H1 (cell line): ENCODE measurements around the gene PTPN7. TPM values are rescaled to one million over a fixed set of nuclear protein-coding genes. Genes with fewer than 3 reads are reported as not detected.

Source experiments
- CTCF ChIA-PET: fragments of 300-600 bp; sonication (Branson Sonifier 250); formaldehyde crosslinking; loops from one replicate; lab custom pipeline; 2021; ENCODE audit not compliant: partially characterized antibody; lab: Charles Lee
- POLR2A ChIA-PET: fragments of 300-600 bp; sonication (Branson Sonifier 250); formaldehyde crosslinking; loops from one replicate; lab custom pipeline; 2021; ENCODE audit warnings: inconsistent platforms; ENCODE audit not compliant: partially characterized antibody; lab: Charles Lee
- DNase-seq, 2 experiments: peaks; one replicate each; pipeline versions ENCODE4 v3.0.0 to v3.0.0-alpha.2; 2010 to 2022; ENCODE audit warnings: low spot score in 2 of 2, low read depth in 1 of 2, mixed read lengths in 1 of 2
- FAIRE-seq: peaks from 2 replicates; lab custom pipeline; 2011; peaks lifted over from hg19 to GRCh38; lab: Jason Lieb, UNC
- H2AFZ ChIP-seq: 2 replicates; pipeline ENCODE4 v1.8.1; 2012; ENCODE audit warnings: low read length, inconsistent platforms
- H2AK5ac ChIP-seq: 2 replicates; pipeline ENCODE4 v1.6.1; 2013; ENCODE audit warnings: low read depth, low read length
- H2BK120ac ChIP-seq: replicated peaks from 2 replicates; pipeline ENCODE3; 2013; ENCODE audit warnings: low read depth, low read length, inconsistent platforms
- H2BK12ac ChIP-seq: 2 replicates; pipeline ENCODE4 v1.6.1; 2013; ENCODE audit warnings: low read depth, low read length
- H2BK15ac ChIP-seq: 2 replicates; pipeline ENCODE4 v1.6.1; 2013; ENCODE audit warnings: low read length
- H2BK20ac ChIP-seq: 2 replicates; pipeline ENCODE4 v1.6.1; 2013; ENCODE audit warnings: low read length
- H2BK5ac ChIP-seq: 2 replicates; pipeline ENCODE4 v1.6.1; 2013; ENCODE audit warnings: low read depth, low read length
- H3K14ac ChIP-seq: 2 replicates; pipeline ENCODE4 v1.6.1; 2013; ENCODE audit warnings: inconsistent platforms; ENCODE audit not compliant: insufficient read length
- H3K18ac ChIP-seq: 2 replicates; pipeline ENCODE4 v1.6.1; 2013; ENCODE audit warnings: low read length; ENCODE audit errors: extremely low read depth
- H3K23ac ChIP-seq: 2 replicates; pipeline ENCODE4 v1.6.1; 2013; ENCODE audit warnings: inconsistent platforms; ENCODE audit not compliant: insufficient read length
- H3K23me2 ChIP-seq: 2 replicates; pipeline ENCODE4 v1.6.1; 2013; ENCODE audit warnings: low read depth, low read length
- H3K27ac ChIP-seq: 2 replicates; pipeline ENCODE4 v1.6.1; 2011; ENCODE audit warnings: low read depth, low read length, inconsistent platforms
- H3K27me3 ChIP-seq, 4 experiments: replicated peaks in 1 of 4; 1 replicate in 1 of 4; 2 replicates in 3 of 4; pipeline versions ENCODE4 v1.6.1 to v1.8.1; 2011 to 2013; ENCODE audit warnings: low read length in 3 of 4, mild to moderate bottlenecking in 3 of 4, inconsistent platforms in 2 of 4, mixed read lengths in 2 of 4, moderate library complexity in 1 of 4; ENCODE audit not compliant: control insufficient read depth in 3 of 4, insufficient read depth in 3 of 4; ENCODE audit errors: extremely low read depth in 1 of 4
- H3K36me3 ChIP-seq, 4 experiments: 2 replicates each; pipeline versions ENCODE4 v1.6.1 to v1.8.1; 2011 to 2013; ENCODE audit warnings: mild to moderate bottlenecking in 4 of 4, low read length in 3 of 4, moderate library complexity in 2 of 4, control low read depth in 1 of 4, inconsistent platforms in 1 of 4; ENCODE audit not compliant: insufficient read depth in 4 of 4, control insufficient read depth in 2 of 4
- H3K4ac ChIP-seq: replicated peaks from 2 replicates; pipeline ENCODE3; 2013; ENCODE audit warnings: low read length, low read depth, mixed read lengths, inconsistent platforms; ENCODE audit not compliant: insufficient read length
- H3K4me1 ChIP-seq, 4 experiments: replicated peaks in 1 of 4; 1 replicate in 1 of 4; 2 replicates in 3 of 4; pipeline versions ENCODE4 v1.6.1 to v1.8.1; 2011 to 2013; ENCODE audit warnings: low read length in 3 of 4, inconsistent platforms in 2 of 4, mixed read lengths in 1 of 4; ENCODE audit not compliant: insufficient read depth in 4 of 4, control insufficient read depth in 3 of 4
- H3K4me2 ChIP-seq, 2 experiments: 2 replicates each; pipeline versions ENCODE4 v1.6.1 to v1.8.1; 2011 to 2013; ENCODE audit warnings: low read depth in 2 of 2, low read length in 2 of 2, control low read depth in 1 of 2, inconsistent platforms in 1 of 2, mild to moderate bottlenecking in 1 of 2; ENCODE audit not compliant: insufficient read depth in 1 of 2
- H3K4me3 ChIP-seq, 4 experiments: fragments of 200-600, 300-600 bp in 1 of 4; sonication (generic), shearing (Covaris generic), sonication (Bioruptor Twin) in 1 of 4; 2 replicates each; pipeline versions ENCODE4 v1.5.1 to v1.8.1; 2011 to 2016; ENCODE audit warnings: low read length in 4 of 4, low read depth in 3 of 4, control low read depth in 2 of 4, inconsistent platforms in 2 of 4, mild to moderate bottlenecking in 2 of 4, mixed read lengths in 1 of 4, moderate library complexity in 1 of 4; ENCODE audit not compliant: insufficient read depth in 2 of 4; ENCODE audit errors: extremely low read depth in 1 of 4
- H3K56ac ChIP-seq: replicated peaks from 2 replicates; pipeline ENCODE3; 2013; ENCODE audit warnings: low read depth, mild to moderate bottlenecking, mixed read lengths, low read length, inconsistent platforms; ENCODE audit not compliant: insufficient read length
- H3K79me1 ChIP-seq: 2 replicates; pipeline ENCODE4 v1.6.1; 2013; ENCODE audit warnings: low read depth, low read length, control low read depth
- H3K79me2 ChIP-seq, 2 experiments: 2 replicates each; pipeline versions ENCODE4 v1.6.1 to v1.8.1; 2012 to 2013; ENCODE audit warnings: low read length in 2 of 2, mild to moderate bottlenecking in 2 of 2, inconsistent platforms in 1 of 2; ENCODE audit not compliant: insufficient read depth in 2 of 2, control insufficient read depth in 1 of 2
- H3K9ac ChIP-seq, 4 experiments: replicated peaks in 1 of 4; 1 replicate in 1 of 4; 2 replicates in 3 of 4; pipeline versions ENCODE4 v1.6.1 to v1.8.1; 2011 to 2013; ENCODE audit warnings: low read depth in 3 of 4, low read length in 3 of 4, control low read depth in 2 of 4, mild to moderate bottlenecking in 2 of 4, moderate library complexity in 2 of 4, inconsistent platforms in 1 of 4; ENCODE audit errors: extremely low read depth in 1 of 4
- H3K9me3 ChIP-seq, 2 experiments: 2 replicates each; pipeline versions ENCODE4 v1.6.1 to v1.8.1; 2012 to 2013; ENCODE audit warnings: mild to moderate bottlenecking in 2 of 2, moderate library complexity in 2 of 2, control low read depth in 1 of 2, inconsistent platforms in 1 of 2, low read depth in 1 of 2, low read length in 1 of 2, mixed read lengths in 1 of 2; ENCODE audit not compliant: insufficient read depth in 2 of 2
- H4K20me1 ChIP-seq, 2 experiments: replicated peaks in 1 of 2; 2 replicates each; pipeline versions ENCODE3 to v1.8.1; 2011 to 2013; ENCODE audit warnings: inconsistent platforms in 2 of 2, low read length in 2 of 2, mild to moderate bottlenecking in 1 of 2; ENCODE audit not compliant: insufficient read depth in 2 of 2, control insufficient read depth in 1 of 2
- H4K5ac ChIP-seq: 2 replicates; pipeline ENCODE4 v1.6.1; 2013; ENCODE audit warnings: low read length, low read depth, mixed read lengths, inconsistent platforms; ENCODE audit not compliant: insufficient read length
- H4K8ac ChIP-seq: 2 replicates; pipeline ENCODE4 v1.8.0; 2013; ENCODE audit warnings: mild to moderate bottlenecking, moderate library complexity, low read length, inconsistent platforms; ENCODE audit not compliant: insufficient read depth; ENCODE audit errors: extremely low read depth
- H4K91ac ChIP-seq: replicated peaks from 2 replicates; pipeline ENCODE3; 2013; ENCODE audit warnings: low read length, mixed read lengths, inconsistent platforms; ENCODE audit not compliant: insufficient read length
- EZH2 ChIP-seq: fragments of 200-600 bp; sonication (generic); IDR thresholded peaks from 2 replicates; pipeline ENCODE4 v1.7.1; 2012; ENCODE audit warnings: low read depth, mild to moderate bottlenecking, moderate library complexity, low read length, inconsistent platforms; ENCODE audit not compliant: severe bottlenecking
- GTF2F1 ChIP-seq: IDR thresholded peaks from 2 replicates; pipeline ENCODE4 v1.6.1; 2012; ENCODE audit warnings: low read depth, low read length, improper control_type of control experiment, borderline replicate concordance
- KDM4A ChIP-seq: IDR thresholded peaks from one replicate; pipeline ENCODE4 v1.7.1; 2012; ENCODE audit warnings: low read depth, mild to moderate bottlenecking, moderate library complexity, low read length, inconsistent platforms; ENCODE audit not compliant: severe bottlenecking
- PHF8 ChIP-seq: fragments of 200-600 bp; sonication (generic); conservative IDR thresholded peaks from 2 replicates; pipeline ENCODE4 v1.7.1; 2012; ENCODE audit warnings: low read depth, mild to moderate bottlenecking, inconsistent platforms, low read length, moderate library complexity
- RBBP5 ChIP-seq: IDR thresholded peaks from 2 replicates; pipeline ENCODE4 v1.7.1; 2012; ENCODE audit warnings: low read depth, mild to moderate bottlenecking, inconsistent platforms, low read length, moderate library complexity, borderline replicate concordance
- SIN3A ChIP-seq, 2 experiments: IDR thresholded peaks in 1 of 2; conservative IDR thresholded peaks in 1 of 2; 2 replicates each; pipeline ENCODE4 v1.6.1; 2011 to 2012; ENCODE audit warnings: low read length in 2 of 2, improper control_type of control experiment in 1 of 2, low read depth in 1 of 2, mild to moderate bottlenecking in 1 of 2
- YY1 ChIP-seq: IDR thresholded peaks from 2 replicates; pipeline ENCODE4 v1.6.1; 2011; ENCODE audit warnings: low read depth, mild to moderate bottlenecking, low read length
- WGBS, 2 experiments: shearing (Covaris generic) in 1 of 2; methylation state at CpG; one replicate each; pipeline versions ENCODE4 v1.1.6 to v1.1.7; 2013 to 2015; ENCODE audit warnings: low lambda C conversion rate in 2 of 2, mixed read lengths in 2 of 2, inconsistent platforms in 1 of 2, low coverage in 1 of 2, missing lambda C conversion rate in 1 of 2; ENCODE audit not compliant: insufficient replicate concordance in 2 of 2, insufficient coverage in 1 of 2, insufficient read length in 1 of 2; ENCODE audit errors: extremely low coverage in 1 of 2, missing lambda C conversion rate in 1 of 2; 5-methylcytosine and 5-hydroxymethylcytosine counted together
- polyA plus RNA-seq, 7 experiments: library from polyadenylated mRNA; depleted of rRNA in 3 of 7; stranded (reverse) in 5 of 7; unstranded in 2 of 7; fragments of >200 nt in 5 of 7; fragments of 200-250 nt in 2 of 7; gene quantifications; 1 replicate in 5 of 7; 2 replicates in 1 of 7; 4 replicates in 1 of 7; pipeline versions ENCODE4 v1.2.1 to v1.2.3, GENCODE V29; 2011 to 2013; ENCODE audit warnings: missing spikeins in 2 of 7, mixed read lengths in 2 of 7
- total RNA-seq: library from RNA; stranded (reverse); fragmentation: NEBNext Ultra II Directional; extraction: Animal tissue kit (Norgen Biotek cat#: 25700); gene quantifications from 2 replicates; pipeline ENCODE4 v1.2.1, GENCODE V29; 2021
- TF ChIP-seq, protein P1 (sequence below): IDR thresholded peaks from 2 replicates; pipeline ENCODE4 v1.6.1; 2012; ENCODE audit warnings: inconsistent platforms

The PTPN7 gene
- total and polyA plus RNA-seq, 2 of the 8 experiments (the other 6 are each of a cell fraction or from before 2014, with no cell fraction given) = 0.20 TPM; not detected in 1

DNA sequence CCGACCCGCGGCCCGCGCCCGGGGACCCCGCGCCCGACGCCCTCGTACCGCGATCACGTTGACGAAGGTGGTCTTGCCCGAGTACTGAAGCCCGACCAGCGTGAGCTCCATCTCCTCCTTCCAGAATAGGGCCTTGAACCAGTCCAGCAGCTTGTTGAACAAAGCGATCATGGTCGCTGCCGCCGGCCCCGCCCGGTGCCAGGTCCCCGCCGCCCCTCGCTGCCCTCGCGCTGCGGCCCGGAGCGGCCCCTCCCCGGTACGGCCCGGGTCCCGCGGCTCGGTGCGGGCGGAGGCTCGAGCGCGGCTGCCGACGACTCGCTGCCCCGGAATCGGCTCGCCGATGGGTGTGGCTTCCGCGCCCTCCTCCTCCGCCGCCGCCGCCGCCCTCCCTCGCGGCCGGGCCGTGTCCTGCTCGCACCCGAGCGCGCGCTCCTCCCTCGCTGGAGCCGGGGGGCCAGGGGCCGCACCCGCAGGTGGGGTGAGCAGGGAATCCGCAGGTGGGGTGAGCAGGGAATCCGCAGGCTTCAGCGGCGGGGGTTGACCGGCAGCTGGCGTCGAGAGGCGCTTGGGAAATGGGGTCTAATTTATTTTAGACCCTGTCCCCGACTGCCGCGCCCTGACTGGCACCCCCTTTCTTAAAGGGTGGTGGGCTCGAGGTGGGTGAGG lies 15.9 kb downstream of the PTPN7 start, which contains the start of gene ARL8A:
Gene ARL8A (minus strand): TSS at position 336 of the 666 bp plus-strand sequence. CDS start 165 bp downstream, at position 171.
- H3K4ac ChIP-seq = peak within 1 kb of the TSS; percentile 1
- H3K79me1 ChIP-seq = peaks cover 8% of the 10 kb centered on the region
- H3K79me2 ChIP-seq = peaks cover 3 to 34% of the 10 kb centered on the region in 2 experiments; a peak in 3 of 4 replicates
- H3K18ac ChIP-seq = peak within 1 kb of the TSS; percentile 96
- H4K8ac ChIP-seq = peak within 1 kb of the TSS; percentile 77
- CTCF ChIA-PET = interaction anchor here (0.6 to 6.1 kb wide), 4 partner anchors 9 to 827 kb away, joined by 3 to 50 read pairs (median 6); no protein-coding TSS in a partner anchor
- peak within 1 kb of the TSS; percentile 78 to 92 for H3K4me2 ChIP-seq
- peak within 1 kb of the TSS; percentile 7; the same call in 1 of the 2 replicates for H2BK15ac ChIP-seq
- no peaks in the 10 kb centered on the region for H3K36me3 ChIP-seq
- H3K9ac ChIP-seq = peak within 1 kb of the TSS; percentile 62 to 89 (median 73)
- no peak within 1 kb of the TSS for H2BK120ac ChIP-seq
- H3K23me2 ChIP-seq = peaks cover 13% of the 10 kb centered on the region
- TF ChIP-seq PHF8 (peak; percentile 41), KDM4A (peak; percentile 71), GTF2F1 (no peak), EZH2 (no peak), SIN3A (conservative IDR thresholded peaks at IDR 0.05 in 1 of 2, IDR thresholded peaks at IDR 0.05 in 1 of 2; ENCODE audit: low read depth in 1 of 2, low read length in 2 of 2) (0 out of 4 replicates have a peak, but pooled peaks of 1 of the 2 experiments have one; percentile 13), YY1 (0 out of 2 replicates have a peak, but pooled peaks have one; percentile 7), RBBP5 (0 out of 2 replicates have a peak, but pooled peaks have one; percentile 9)
- TF ChIP-seq, protein P1, sequence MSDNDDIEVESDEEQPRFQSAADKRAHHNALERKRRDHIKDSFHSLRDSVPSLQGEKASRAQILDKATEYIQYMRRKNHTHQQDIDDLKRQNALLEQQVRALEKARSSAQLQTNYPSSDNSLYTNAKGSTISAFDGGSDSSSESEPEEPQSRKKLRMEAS = peak; percentile 30; the same call in 1 of the 2 replicates
- TF ChIP-seq, all 59 proteins: peak for 6
- no peaks in the 10 kb centered on the region for H3K9me3 ChIP-seq
- H3K14ac ChIP-seq = no peak within 1 kb of the TSS
- no peak within 1 kb of the TSS for H3K23ac ChIP-seq
- H3K4me1 ChIP-seq = peaks cover 3 to 13% (median 9%) of the 10 kb centered on the region in 4 experiments; a peak in 6 of 7 replicates
- H2AK5ac ChIP-seq = peak within 1 kb of the TSS; percentile 84; the same call in 1 of the 2 replicates
- DNase-seq = peak in 1 of 2 experiments; percentile 83
- POLR2A ChIA-PET = interaction anchor here (0.6 to 3.0 kb wide), 5 partner anchors 8 to 48 kb away, joined by 3 to 14 read pairs (median 6); no protein-coding TSS in a partner anchor
- peak within 1 kb of the TSS; percentile 62 to 78 (median 72) for H3K4me3 ChIP-seq
- H2BK20ac ChIP-seq = no peak within 1 kb of the TSS; the same call in 1 of the 2 replicates
- FAIRE-seq = no peak
- H3K27me3 ChIP-seq = peaks cover 0 to 7% (median 2%) of the 10 kb centered on the region in 4 experiments; a peak in 3 of 7 replicates
- H4K5ac ChIP-seq = peak within 1 kb of the TSS; percentile 87
- peaks cover 2 to 11% of the 10 kb centered on the region in 2 experiments for H4K20me1 ChIP-seq
- WGBS, 2 experiments = 1% methylated on average over 33 of the region's 82 CpGs; no CpG with 5 or more reads in 1 of the 2 experiments
- peak within 1 kb of the TSS; percentile 37; the same call in 1 of the 2 replicates for H2AFZ ChIP-seq
- peak within 1 kb of the TSS; percentile 81; the same call in 1 of the 2 replicates for H2BK5ac ChIP-seq
- H4K91ac ChIP-seq = peak within 1 kb of the TSS; percentile 66
- peak within 1 kb of the TSS; percentile 78 for H3K56ac ChIP-seq
- peak within 1 kb of the TSS; percentile 87; the same call in 1 of the 2 replicates for H2BK12ac ChIP-seq
- peak within 1 kb of the TSS; percentile 67; the same call in 1 of the 2 replicates for H3K27ac ChIP-seq
